Pancreas (tissue), 10 donors: ENCODE measurements around the gene PI4KA. TPM values are rescaled to one million over a fixed set of nuclear protein-coding genes. Genes with fewer than 3 reads are reported as not detected.

Experiments
- ATAC-seq, 4 donors: fragments of 200-7000 bp; cut with Tn5 transposase; one replicate each; pipeline versions ENCODE4 v1.8.0 to v1.9.1; 2020; ENCODE audit warnings: mild to moderate bottlenecking in 4 of 4, moderate library complexity in 4 of 4
- DNase-seq, 6 donors: peaks; one replicate each; pipeline ENCODE4 v3.0.0-alpha.2; 2020
- FAIRE-seq: peaks from 2 replicates; lab custom pipeline; 2012; peaks lifted over from hg19 to GRCh38; lab: Jason Lieb, UNC
- H3K27ac ChIP-seq, 4 donors: fragments of 200-600 bp; sonication (generic); 1 replicate in 3 of 4; 2 replicates in 1 of 4; pipeline versions ENCODE4 v1.5.0 to v1.8.0; 2020
- H3K27me3 ChIP-seq, 4 donors: fragments of 200-600 bp; one replicate each; pipeline ENCODE4 v1.8.0; 2021
- H3K36me3 ChIP-seq, 3 donors: fragments of 200-600 bp; sonication (generic) in 1 of 3; one replicate each; pipeline versions ENCODE4 v1.5.0 to v1.8.0; 2020 to 2021
- H3K4me1 ChIP-seq, 3 donors: fragments of 200-600 bp; one replicate each; pipeline ENCODE4 v1.8.0; 2021
- H3K4me3 ChIP-seq, 4 donors: fragments of 200-600 bp; sonication (generic) in 2 of 4; one replicate each; pipeline versions ENCODE4 v1.5.0 to v1.8.0; 2020 to 2021
- H3K9me3 ChIP-seq, 4 donors: fragments of 200-600 bp; one replicate each; pipeline ENCODE4 v1.8.0; 2021
- WGBS, 2 donors: extraction: QIAGEN DNeasy Blood & Tissue Kit; methylation state at CpG; one replicate each; pipeline ENCODE4 v1.1.7; 2013; 5-methylcytosine and 5-hydroxymethylcytosine counted together
- intact Hi-C, 3 donors: fragments of 100-400 bp; cut with DNase I; formaldehyde crosslinking; loops; one replicate each; pipeline versions ENCODE4 v1.11.1 to v1.14.2; 2022
- polyA plus RNA-seq, 2 donors: library from polyadenylated mRNA; stranded (reverse); fragments of 200-250 nt; gene quantifications; one replicate each; pipeline ENCODE4 v1.2.3, GENCODE V29; 2013
- total RNA-seq, 6 donors: library from RNA; stranded (reverse); fragmentation: NEBNext Ultra II Directional in 4 of 6; extraction: Animal tissue kit (Norgen Biotek cat#: 25700) in 4 of 6; gene quantifications; one replicate each; pipeline versions ENCODE4 v1.2.1 to v1.2.4, GENCODE V29; 2021 to 2023
- TF ChIP-seq, protein P1 (sequence below), 4 donors: fragments of 200-600 bp; sonication (generic) in 3 of 4; IDR thresholded peaks; one replicate each; pipeline versions ENCODE4 v1.5.0 to v1.8.0; 2021; ENCODE audit warnings: antibody characterized with exemption in 4 of 4
- donor health status: healthy with polysubstance abuse.
- donor health status: DM: no; HTN: no; CAD: no; lungs with moderate emphysema.
- donor health status: DM: no; HTN: no; CAD: no.
- donor health status: control.
- donor health status: control.
- donor health status: Bipolar disorder and iron deficiency.
- donor health status: DM: yes; HTN: yes; CAD: no.
- donor health status: DM: no; HTN: no; CAD: no.
- donor health status: DM: no; HTN: no; CAD: no.
- donor health status: DM: yes; HTN: yes; CAD: no.

PI4KA gene
- total and polyA plus RNA-seq, 8 donors: 23.6 to 46.6 (median 32.0) TPM

DNA sequence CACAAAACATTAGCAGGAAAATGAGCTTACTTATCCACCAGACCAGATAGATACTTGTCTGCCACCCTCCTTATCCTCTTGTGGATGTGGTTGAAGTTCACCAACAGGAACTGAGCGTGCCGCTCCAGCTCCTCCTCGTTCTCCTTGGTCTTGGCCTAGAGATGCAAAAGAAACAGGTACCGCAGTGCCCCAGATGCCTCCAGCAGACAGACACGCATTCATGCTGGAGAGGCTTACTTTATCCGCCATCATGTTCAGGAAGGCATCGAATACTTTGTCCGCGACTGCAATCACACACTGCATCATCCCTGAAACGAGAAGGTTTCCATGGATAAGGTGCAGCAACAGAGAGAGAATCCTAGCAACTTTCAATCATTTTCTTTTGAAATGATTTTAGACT lies 105.7 kb downstream of the PI4KA start:
- Histone ChIP-seq H3K4me3 (no peak overlapping the region), H3K27me3 (no peaks in the 10 kb centered on the region), H3K9me3 (no peaks in the 10 kb centered on the region), H3K27ac (no peak overlapping the region), H3K36me3 (peaks cover 0 to 13% (median 0%) of the 10 kb centered on the region in 3 donors), H3K4me1 (no peaks in the 10 kb centered on the region)
- DNase-seq (no peak), ATAC-seq (no peak), FAIRE-seq (no peak)
- TF ChIP-seq, protein P1, sequence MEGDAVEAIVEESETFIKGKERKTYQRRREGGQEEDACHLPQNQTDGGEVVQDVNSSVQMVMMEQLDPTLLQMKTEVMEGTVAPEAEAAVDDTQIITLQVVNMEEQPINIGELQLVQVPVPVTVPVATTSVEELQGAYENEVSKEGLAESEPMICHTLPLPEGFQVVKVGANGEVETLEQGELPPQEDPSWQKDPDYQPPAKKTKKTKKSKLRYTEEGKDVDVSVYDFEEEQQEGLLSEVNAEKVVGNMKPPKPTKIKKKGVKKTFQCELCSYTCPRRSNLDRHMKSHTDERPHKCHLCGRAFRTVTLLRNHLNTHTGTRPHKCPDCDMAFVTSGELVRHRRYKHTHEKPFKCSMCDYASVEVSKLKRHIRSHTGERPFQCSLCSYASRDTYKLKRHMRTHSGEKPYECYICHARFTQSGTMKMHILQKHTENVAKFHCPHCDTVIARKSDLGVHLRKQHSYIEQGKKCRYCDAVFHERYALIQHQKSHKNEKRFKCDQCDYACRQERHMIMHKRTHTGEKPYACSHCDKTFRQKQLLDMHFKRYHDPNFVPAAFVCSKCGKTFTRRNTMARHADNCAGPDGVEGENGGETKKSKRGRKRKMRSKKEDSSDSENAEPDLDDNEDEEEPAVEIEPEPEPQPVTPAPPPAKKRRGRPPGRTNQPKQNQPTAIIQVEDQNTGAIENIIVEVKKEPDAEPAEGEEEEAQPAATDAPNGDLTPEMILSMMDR (IDR thresholded peaks at IDR 0.05): no peak
- intact Hi-C loops: no loop called here
- WGBS, 2 donors: 95 to 96% methylated on average over 10 of the region's 10 CpGs

DNA sequence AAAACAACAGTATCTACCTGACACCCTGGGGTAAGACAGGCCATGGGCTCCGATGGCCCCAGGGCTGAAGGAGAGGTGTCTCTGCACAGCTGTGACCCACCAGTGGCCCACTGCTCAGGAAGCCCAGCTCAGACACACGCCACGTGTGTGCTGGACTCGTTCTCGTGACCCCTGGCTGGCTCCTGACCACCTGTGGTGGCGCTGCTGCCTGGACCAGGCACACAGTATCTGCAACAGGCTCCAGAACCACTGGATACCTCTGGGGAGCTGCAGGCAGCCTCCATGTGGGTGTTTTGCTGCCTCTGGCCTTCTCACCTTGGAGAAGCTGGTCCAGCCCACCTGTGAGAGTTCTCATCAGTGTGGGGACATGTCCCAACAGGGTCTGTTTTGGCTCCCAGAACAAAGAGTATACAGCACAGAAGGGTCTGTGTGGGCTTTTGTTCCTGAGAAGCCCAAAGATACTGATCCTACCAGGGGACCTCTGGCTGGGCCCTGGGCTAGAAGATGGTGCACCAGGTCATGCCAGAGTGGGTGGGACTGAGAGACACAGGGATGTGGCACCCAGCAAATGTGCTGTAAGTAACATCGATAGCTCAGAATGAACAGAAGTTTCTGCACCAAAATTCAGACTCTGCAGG lies 106.4 kb downstream of the PI4KA start:
- Histone ChIP-seq H3K9me3 (no peaks in the 10 kb centered on the region), H3K27me3 (no peaks in the 10 kb centered on the region), H3K27ac (no peak overlapping the region), H3K36me3 (peaks cover 0 to 20% (median 0%) of the 10 kb centered on the region in 3 donors), H3K4me1 (no peaks in the 10 kb centered on the region), H3K4me3 (no peak overlapping the region)
- intact Hi-C loops: no loop called here
- TF ChIP-seq, protein P1 (IDR thresholded peaks at IDR 0.05): no peak
- DNase-seq (no peak), ATAC-seq (no peak), FAIRE-seq (no peak)
- 95% methylated on average over 7 of the region's 7 CpGs for WGBS, 2 donors

DNA sequence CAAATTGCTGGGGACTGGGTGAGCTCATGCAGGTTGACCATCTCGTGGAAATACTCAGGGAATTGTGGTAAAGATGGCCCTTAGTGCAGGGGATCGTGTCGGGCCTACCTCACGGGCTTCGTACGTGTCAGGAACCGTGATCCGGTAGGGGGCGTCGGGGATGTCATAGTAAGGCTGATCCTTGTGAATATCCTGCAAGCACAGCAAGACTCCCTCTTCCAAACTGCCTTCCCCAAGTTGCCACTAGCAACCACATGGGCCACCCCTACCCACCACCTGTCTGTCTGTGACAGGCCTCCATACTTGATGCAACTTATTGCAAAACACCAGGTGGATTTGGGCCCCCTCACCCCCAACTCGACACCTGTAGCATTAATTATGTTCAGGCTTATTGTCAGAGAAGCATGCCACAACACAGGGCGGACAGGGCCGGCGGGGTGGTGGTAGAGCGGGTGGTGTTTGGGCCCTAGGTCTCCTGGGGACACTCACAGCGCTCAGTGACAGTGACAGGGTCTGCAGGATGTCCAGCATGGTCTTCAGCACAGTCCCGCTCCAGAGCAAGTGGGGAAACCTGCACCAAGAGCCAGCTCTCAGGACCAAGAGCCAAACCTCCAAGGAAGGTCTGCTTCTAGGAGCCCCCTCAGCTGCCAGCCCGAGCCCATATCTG lies 107.3 kb downstream of the PI4KA start:
- H3K27ac ChIP-seq: no peak overlapping the region
- ATAC-seq (no peak), DNase-seq (no peak), FAIRE-seq (no peak)
- H3K9me3 ChIP-seq: no peaks in the 10 kb centered on the region
- H3K27me3 ChIP-seq: no peaks in the 10 kb centered on the region
- H3K4me3 ChIP-seq: no peak overlapping the region
- TF ChIP-seq, protein P1 (IDR thresholded peaks at IDR 0.05): no peak
- 93 to 96% methylated on average over 18 of the region's 18 CpGs for WGBS, 2 donors
- peaks cover 0 to 26% (median 6%) of the 10 kb centered on the region in 3 donors for H3K36me3 ChIP-seq
- intact Hi-C loops: no loop called here
- no peaks in the 10 kb centered on the region for H3K4me1 ChIP-seq

DNA sequence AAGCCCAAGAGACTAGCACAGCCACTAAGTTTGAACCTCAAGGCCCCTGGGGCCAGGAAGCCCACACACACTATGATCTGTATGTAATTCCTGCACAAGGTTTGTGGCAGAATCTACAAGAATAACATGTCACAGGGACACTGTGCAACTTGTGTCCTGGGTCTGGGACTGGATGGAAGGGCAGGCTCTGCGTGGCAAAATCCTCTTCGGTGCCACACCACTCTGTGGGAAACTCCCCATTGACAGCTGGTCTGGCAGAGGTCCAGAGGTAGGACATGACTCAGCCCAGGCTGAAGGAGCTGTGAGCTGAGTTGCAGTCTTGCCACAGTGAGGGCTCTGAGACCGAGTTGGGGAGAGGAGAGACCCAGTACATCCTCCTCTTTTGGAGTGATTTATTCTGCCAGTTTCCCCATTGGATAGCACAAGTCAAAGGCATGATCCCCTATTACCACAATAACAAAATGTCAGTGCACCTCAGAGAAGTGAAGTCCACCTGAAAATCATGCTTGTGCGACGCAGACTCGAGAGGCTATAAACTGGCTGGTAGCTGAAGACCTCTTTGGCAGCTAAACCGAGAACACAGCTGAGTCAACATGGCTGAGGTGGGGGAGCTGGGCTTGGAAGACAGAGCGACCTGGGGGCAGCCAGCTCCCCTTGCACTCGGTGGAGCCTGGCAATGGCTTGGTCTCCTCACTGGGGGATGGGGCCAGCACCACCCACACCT lies 108.0 kb downstream of the PI4KA start:
- Histone ChIP-seq H3K4me1 (no peaks in the 10 kb centered on the region), H3K4me3 (no peak overlapping the region), H3K9me3 (no peaks in the 10 kb centered on the region), H3K27ac (no peak overlapping the region), H3K27me3 (no peaks in the 10 kb centered on the region), H3K36me3 (peaks cover 0 to 26% (median 6%) of the 10 kb centered on the region in 3 donors)
- peak in 5 of 6 donors; percentile 27 to 65 (median 32) for DNase-seq
- TF ChIP-seq, protein P1 (IDR thresholded peaks at IDR 0.05): no peak
- peak; percentile 66 to 84 (median 78) for ATAC-seq
- no peak for FAIRE-seq
- intact Hi-C loops: no loop called here
- WGBS, 2 donors: 66 to 72% methylated on average over 9 of the region's 9 CpGs
